ENCODE measurements around the gene ANKS1B. TPM values are rescaled to one million over a fixed set of nuclear protein-coding genes. Genes with fewer than 3 reads are reported as not detected.
A peak's percentile ranks its signal among the peaks of the same experiment; 100 is the strongest.

ANKS1B gene
- total and polyA plus RNA-seq, 10 of the 15 experiments (the other 5 are each of a cell fraction or from before 2014, with no cell fraction given), result 0.16 to 1.3 (median 0.82) TPM; not detected in 7

DNA sequence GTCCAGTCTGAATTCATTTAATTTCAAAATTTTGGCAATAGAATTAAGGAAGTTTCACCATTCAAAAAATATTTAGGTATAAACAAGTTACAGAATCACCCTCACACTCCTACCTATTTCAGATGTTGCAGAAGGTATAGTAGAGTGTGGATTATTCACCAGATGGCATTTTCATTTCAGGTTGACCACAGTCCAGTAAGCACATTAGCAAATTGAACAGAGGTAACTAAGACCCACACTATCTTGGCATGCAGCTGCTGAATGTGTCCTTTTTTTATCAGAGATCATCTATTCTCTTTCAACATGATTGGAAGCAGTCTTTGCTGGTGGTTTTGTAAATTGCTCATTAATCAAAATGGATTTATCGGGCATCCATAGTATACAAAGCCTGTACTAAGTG, 488.9 kb downstream of the ANKS1B start:
- no peaks in the 10 kb centered on the region for H3K36me3 ChIP-seq (ENCODE audit: control insufficient read depth in 2 of 2, insufficient read depth in 2 of 2, low read length in 1 of 2)
- H3K79me2 ChIP-seq (ENCODE audit: control insufficient read depth, insufficient read depth, low read length), result no peaks in the 10 kb centered on the region
- ChIA-PET RAD21 (ENCODE audit: unreplicated experiment) (no interaction called here), POLR2A (no interaction called here), SMC1A (ENCODE audit: uncharacterized antibody, unreplicated experiment) (no interaction called here), CTCF (no interaction called here)
- FAIRE-seq (peak; percentile 13), DNase-seq (ENCODE audit: low read depth, low spot score) (no peak), ATAC-seq (no peak)
- BruUV-seq (replicated peaks), result no TSS peak
- WGBS (ENCODE audit: insufficient coverage, insufficient replicate concordance, low lambda C conversion rate, missing lambda C conversion rate), result 67% methylated on average over 1 of the region's 1 CpG
- H2AFZ ChIP-seq (ENCODE audit: control insufficient read depth, low read depth, low read length), result no peak overlapping the region
- H3K4me2 ChIP-seq (ENCODE audit: control insufficient read depth, insufficient read depth), result no peak overlapping the region
- TF ChIP-seq RFX5 (IDR thresholded peaks at IDR 0.05; ENCODE audit: low read depth, low read length) (no peak), RB1 (IDR thresholded peaks at IDR 0.05; ENCODE audit: borderline replicate concordance) (no peak), SUPT20H (IDR thresholded peaks at IDR 0.05; ENCODE audit: borderline replicate concordance, control insufficient read depth, low read depth, low read length) (no peak), NR2F1 (conservative IDR thresholded peaks at IDR 0.05) (no peak), YBX1 (IDR thresholded peaks at IDR 0.05) (no peak), BMI1 (IDR thresholded peaks at IDR 0.05; ENCODE audit: borderline replicate concordance) (no peak), KLF5 (IDR thresholded peaks at IDR 0.05; ENCODE audit: partially characterized antibody) (no peak), EGR1 (IDR thresholded peaks at IDR 0.05; ENCODE audit: borderline replicate concordance in 1 of 2, low read depth in 2 of 2, low read length in 2 of 2) (no peak), FOXM1 (IDR thresholded peaks at IDR 0.05; ENCODE audit: low read depth, low read length) (no peak), RUNX3 (IDR thresholded peaks at IDR 0.05; ENCODE audit: low read length) (no peak), FOXK2 (IDR thresholded peaks at IDR 0.05) (no peak), POLR2AphosphoS5 (IDR thresholded peaks at IDR 0.05; ENCODE audit: low read length) (no peak), ZNF207 (IDR thresholded peaks at IDR 0.05; ENCODE audit: borderline replicate concordance) (no peak), IRF4 (IDR thresholded peaks at IDR 0.05; ENCODE audit: low read depth, low read length) (no peak), MEF2A (IDR thresholded peaks at IDR 0.05; ENCODE audit: insufficient read depth, low read depth, low read length) (no peak), TCF3 (IDR thresholded peaks at IDR 0.05; ENCODE audit: borderline replicate concordance, insufficient read depth, low read depth, low read length) (no peak), NFYA (IDR thresholded peaks at IDR 0.05; ENCODE audit: borderline replicate concordance, low read depth, low read length) (no peak)
- TF ChIP-seq, protein P1, sequence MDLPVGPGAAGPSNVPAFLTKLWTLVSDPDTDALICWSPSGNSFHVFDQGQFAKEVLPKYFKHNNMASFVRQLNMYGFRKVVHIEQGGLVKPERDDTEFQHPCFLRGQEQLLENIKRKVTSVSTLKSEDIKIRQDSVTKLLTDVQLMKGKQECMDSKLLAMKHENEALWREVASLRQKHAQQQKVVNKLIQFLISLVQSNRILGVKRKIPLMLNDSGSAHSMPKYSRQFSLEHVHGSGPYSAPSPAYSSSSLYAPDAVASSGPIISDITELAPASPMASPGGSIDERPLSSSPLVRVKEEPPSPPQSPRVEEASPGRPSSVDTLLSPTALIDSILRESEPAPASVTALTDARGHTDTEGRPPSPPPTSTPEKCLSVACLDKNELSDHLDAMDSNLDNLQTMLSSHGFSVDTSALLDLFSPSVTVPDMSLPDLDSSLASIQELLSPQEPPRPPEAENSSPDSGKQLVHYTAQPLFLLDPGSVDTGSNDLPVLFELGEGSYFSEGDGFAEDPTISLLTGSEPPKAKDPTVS (IDR thresholded peaks at IDR 0.05; ENCODE audit: low read depth, low read length), result no peak
- TF ChIP-seq, protein P2, sequence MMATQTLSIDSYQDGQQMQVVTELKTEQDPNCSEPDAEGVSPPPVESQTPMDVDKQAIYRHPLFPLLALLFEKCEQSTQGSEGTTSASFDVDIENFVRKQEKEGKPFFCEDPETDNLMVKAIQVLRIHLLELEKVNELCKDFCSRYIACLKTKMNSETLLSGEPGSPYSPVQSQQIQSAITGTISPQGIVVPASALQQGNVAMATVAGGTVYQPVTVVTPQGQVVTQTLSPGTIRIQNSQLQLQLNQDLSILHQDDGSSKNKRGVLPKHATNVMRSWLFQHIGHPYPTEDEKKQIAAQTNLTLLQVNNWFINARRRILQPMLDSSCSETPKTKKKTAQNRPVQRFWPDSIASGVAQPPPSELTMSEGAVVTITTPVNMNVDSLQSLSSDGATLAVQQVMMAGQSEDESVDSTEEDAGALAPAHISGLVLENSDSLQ (IDR thresholded peaks at IDR 0.05), result no peak
- TF ChIP-seq, protein P3, sequence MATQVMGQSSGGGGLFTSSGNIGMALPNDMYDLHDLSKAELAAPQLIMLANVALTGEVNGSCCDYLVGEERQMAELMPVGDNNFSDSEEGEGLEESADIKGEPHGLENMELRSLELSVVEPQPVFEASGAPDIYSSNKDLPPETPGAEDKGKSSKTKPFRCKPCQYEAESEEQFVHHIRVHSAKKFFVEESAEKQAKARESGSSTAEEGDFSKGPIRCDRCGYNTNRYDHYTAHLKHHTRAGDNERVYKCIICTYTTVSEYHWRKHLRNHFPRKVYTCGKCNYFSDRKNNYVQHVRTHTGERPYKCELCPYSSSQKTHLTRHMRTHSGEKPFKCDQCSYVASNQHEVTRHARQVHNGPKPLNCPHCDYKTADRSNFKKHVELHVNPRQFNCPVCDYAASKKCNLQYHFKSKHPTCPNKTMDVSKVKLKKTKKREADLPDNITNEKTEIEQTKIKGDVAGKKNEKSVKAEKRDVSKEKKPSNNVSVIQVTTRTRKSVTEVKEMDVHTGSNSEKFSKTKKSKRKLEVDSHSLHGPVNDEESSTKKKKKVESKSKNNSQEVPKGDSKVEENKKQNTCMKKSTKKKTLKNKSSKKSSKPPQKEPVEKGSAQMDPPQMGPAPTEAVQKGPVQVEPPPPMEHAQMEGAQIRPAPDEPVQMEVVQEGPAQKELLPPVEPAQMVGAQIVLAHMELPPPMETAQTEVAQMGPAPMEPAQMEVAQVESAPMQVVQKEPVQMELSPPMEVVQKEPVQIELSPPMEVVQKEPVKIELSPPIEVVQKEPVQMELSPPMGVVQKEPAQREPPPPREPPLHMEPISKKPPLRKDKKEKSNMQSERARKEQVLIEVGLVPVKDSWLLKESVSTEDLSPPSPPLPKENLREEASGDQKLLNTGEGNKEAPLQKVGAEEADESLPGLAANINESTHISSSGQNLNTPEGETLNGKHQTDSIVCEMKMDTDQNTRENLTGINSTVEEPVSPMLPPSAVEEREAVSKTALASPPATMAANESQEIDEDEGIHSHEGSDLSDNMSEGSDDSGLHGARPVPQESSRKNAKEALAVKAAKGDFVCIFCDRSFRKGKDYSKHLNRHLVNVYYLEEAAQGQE (IDR thresholded peaks at IDR 0.05; ENCODE audit: low read depth, low read length), result no peak
- no peaks in the 10 kb centered on the region for H3K27me3 ChIP-seq (replicated peaks in 1 of 2; ENCODE audit: control insufficient read depth in 2 of 2, insufficient read depth in 2 of 2, low read length in 1 of 2)
- no peaks in the 10 kb centered on the region for H4K20me1 ChIP-seq (ENCODE audit: control insufficient read depth, insufficient read depth)
- H3K4me1 ChIP-seq (ENCODE audit: control insufficient read depth, insufficient read depth, low read length), result no peaks in the 10 kb centered on the region
- no peak overlapping the region for H3K4me3 ChIP-seq
- no peaks in the 10 kb centered on the region for H3K9me3 ChIP-seq (replicated peaks; ENCODE audit: control insufficient read depth, insufficient read depth, low read length)
- no peak overlapping the region for H3K9ac ChIP-seq (ENCODE audit: control insufficient read depth, insufficient read depth, low read length)
- in situ Hi-C loops (cut with MboI) (no loop called here), intact Hi-C loops (cut with micrococcal nuclease; ENCODE audit: unreplicated experiment) (no loop called here)
- no peak overlapping the region for H3K27ac ChIP-seq (ENCODE audit: control insufficient read depth, insufficient read depth)
